Activated naive CD8-positive, alpha-beta T cell treated with anti-CD3 and anti-CD28 coated beads, Interleukin-2, amount 10 ng/mL, durations not matched to agents 7 days and 5 days (primary cell): ENCODE measurements around the gene MICU1. TPM values are rescaled to one million over a fixed set of nuclear protein-coding genes. Genes with fewer than 3 reads are reported as not detected.
"Not testable (repeated sequence)": the region's sequence is repeated elsewhere in the genome, so short reads cannot be mapped to it uniquely, and the experiment has no call there.

Source experiments
- ATAC-seq: fragments of 150-1000 bp; cut with Tn5 transposase; one replicate; pipeline ENCODE4 v1.10.0; 2021; ENCODE audit warnings: low read depth, moderate library complexity
- POLR2A ChIA-PET: fragments of 350-600 bp; sonication (Branson Sonifier 250); formaldehyde crosslinking; loops from one replicate; lab custom pipeline; 2021; ENCODE audit warnings: antibody characterized with exemption; lab: Charles Lee
- DNase-seq: peaks from one replicate; pipeline ENCODE4 v3.0.0; 2021
- H3K27ac Mint-ChIP-seq: one replicate; pipeline ENCODE4 v1.8.0; 2022; ENCODE audit warnings: mild to moderate bottlenecking, mixed read lengths
- H3K27me3 Mint-ChIP-seq: one replicate; pipeline ENCODE4 v1.8.0; 2022; ENCODE audit warnings: mild to moderate bottlenecking, moderate library complexity, mixed read lengths
- H3K36me3 Mint-ChIP-seq: one replicate; pipeline ENCODE4 v1.8.0; 2021; ENCODE audit warnings: mild to moderate bottlenecking, mixed read lengths
- H3K4me1 Mint-ChIP-seq: one replicate; pipeline ENCODE4 v1.8.0; 2021; ENCODE audit warnings: mixed read lengths
- H3K4me3 Mint-ChIP-seq: one replicate; pipeline ENCODE4 v1.8.0; 2022; ENCODE audit warnings: mild to moderate bottlenecking, moderate library complexity, mixed read lengths
- H3K9me3 Mint-ChIP-seq: one replicate; pipeline ENCODE4 v1.8.0; 2021; ENCODE audit warnings: mixed read lengths
- total RNA-seq, 2 experiments: library from RNA; stranded (reverse); gene quantifications; one replicate each; pipeline ENCODE4 v1.2.3, GENCODE V29; 2021

Gene MICU1
- 10 to 100 TPM; 24.6 to 30.0 TPM for total RNA-seq

GRCh38 chr10:72625608-72626443, at the start of gene MICU1:
MICU1 (minus strand) TSS chr10:72626079; CDS start chr10:72566793, 59,286 bp downstream.
- ATAC-seq (peak; percentile 100), DNase-seq (peak; percentile 91)
- POLR2A ChIA-PET, result interaction anchor here (0.8 to 1.3 kb wide), 4 partner anchors 66 to 471 kb away, joined by 3 read pairs; partner anchors contain the start of genes MCU and P4HA1
- Mint-ChIP-seq H3K27me3 (no peaks in the 10 kb centered on the region), H3K27ac (peak within 1 kb of the TSS; percentile 93), H3K4me1 (peaks cover 6% of the 10 kb centered on the region), H3K36me3 (peaks cover 3% of the 10 kb centered on the region), H3K4me3 (peak within 1 kb of the TSS; percentile 98), H3K9me3 (no peaks in the 10 kb centered on the region)

- H3K27ac Mint-ChIP-seq, DNase-seq, POLR2A ChIA-PET, H3K4me1 Mint-ChIP-seq, H3K4me3 Mint-ChIP-seq, H3K36me3 Mint-ChIP-seq, H3K9me3 Mint-ChIP-seq, ATAC-seq: not testable (repeated sequence)
- peaks cover 16% of the 10 kb centered on the region for H3K27me3 Mint-ChIP-seq
These were observed 48.3 kb upstream of the MICU1 start for GRCh38 chr10:72674174-72674573.

- Mint-ChIP-seq H3K27me3 (peaks cover 16% of the 10 kb centered on the region), H3K27ac (no peak overlapping the region), H3K36me3 (no peaks in the 10 kb centered on the region), H3K4me3 (no peak overlapping the region), H3K4me1 (no peaks in the 10 kb centered on the region), H3K9me3 (no peaks in the 10 kb centered on the region)
- DNase-seq (no peak), ATAC-seq (no peak)
- POLR2A ChIA-PET, result interaction anchor here (0.6 kb wide), 1 partner anchor 192 kb away, joined by 3 read pairs; no protein-coding TSS in a partner anchor
These were observed 47.4 kb upstream of the MICU1 start for GRCh38 chr10:72673280-72673679.

DNA sequence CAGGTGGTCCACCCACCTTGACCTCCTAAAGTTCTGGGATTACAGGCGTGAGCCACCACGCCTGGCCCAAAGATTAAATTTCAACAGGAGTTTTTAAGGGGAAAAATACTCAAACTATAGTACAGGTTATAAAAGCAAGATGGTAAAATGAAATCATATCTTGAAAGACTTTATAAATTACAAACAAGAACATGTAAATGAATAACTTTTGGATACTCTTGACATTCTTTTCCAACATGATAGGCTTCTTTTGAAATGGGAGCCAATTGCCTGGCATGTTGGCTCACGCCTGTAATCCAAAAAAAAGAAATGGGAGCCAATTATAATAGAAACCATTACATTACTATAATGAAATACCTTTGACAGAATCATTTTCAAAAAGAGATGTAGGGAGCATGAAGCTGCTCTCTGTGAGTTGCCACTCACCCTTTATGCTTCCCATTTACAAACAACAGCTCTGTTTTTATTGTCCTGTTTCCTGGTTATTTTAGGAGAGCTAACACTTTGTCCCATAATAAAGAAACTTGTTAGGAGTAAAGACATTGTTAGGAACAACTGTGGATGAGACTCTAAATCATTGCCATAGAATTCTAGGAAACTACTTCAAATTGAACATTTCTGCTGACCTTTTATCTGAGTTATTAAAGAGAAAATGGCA, 41.5 kb upstream of the MICU1 start:
- Mint-ChIP-seq H3K4me1 (no peaks in the 10 kb centered on the region), H3K4me3 (no peak overlapping the region), H3K9me3 (no peaks in the 10 kb centered on the region), H3K36me3 (no peaks in the 10 kb centered on the region), H3K27me3 (peaks cover 8% of the 10 kb centered on the region), H3K27ac (no peak overlapping the region)
- DNase-seq (no peak), ATAC-seq (no peak)
- POLR2A ChIA-PET, result no interaction called here

DNA sequence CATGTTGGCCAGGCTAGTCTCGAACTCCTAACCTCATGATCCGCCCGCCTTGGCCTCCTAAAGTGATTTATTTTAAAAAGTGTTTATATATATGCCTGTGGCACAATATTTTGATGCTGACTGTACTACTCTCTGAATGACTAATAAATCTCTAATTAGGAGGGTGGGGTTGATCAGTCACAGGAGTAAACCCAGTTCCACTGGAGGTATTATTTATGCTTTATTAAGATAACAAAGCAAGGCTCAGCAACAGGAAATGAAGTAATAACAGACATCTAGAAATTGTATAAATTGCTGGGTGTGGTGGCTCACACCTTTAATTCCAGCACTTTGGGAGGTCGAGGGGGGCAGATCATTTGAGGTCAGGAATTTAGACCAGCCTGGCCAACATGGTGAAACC, 40.0 kb upstream of the MICU1 start:
- no peaks in the 10 kb centered on the region for H3K4me1 Mint-ChIP-seq
- DNase-seq, result no peak

GRCh38 chr10:72663971-72664370, 38.1 kb upstream of the MICU1 start:
- Mint-ChIP-seq H3K4me1 (no peaks in the 10 kb centered on the region), H3K4me3 (no peak overlapping the region), H3K27me3 (peaks cover 12% of the 10 kb centered on the region), H3K9me3 (no peaks in the 10 kb centered on the region), H3K36me3 (no peaks in the 10 kb centered on the region), H3K27ac (no peak overlapping the region)
- DNase-seq, result no peak
- ATAC-seq, result no peak
- POLR2A ChIA-PET, result interaction anchor here (0.6 kb wide), 1 partner anchor 1799 kb away, joined by 3 read pairs; no protein-coding TSS in a partner anchor

More for the DNA sequence above, 40.0 kb upstream of the MICU1 start:
- POLR2A ChIA-PET, result no interaction called here
- no peak overlapping the region for H3K27ac Mint-ChIP-seq
- no peaks in the 10 kb centered on the region for H3K9me3 Mint-ChIP-seq
- peaks cover 8% of the 10 kb centered on the region for H3K27me3 Mint-ChIP-seq
- no peak overlapping the region for H3K4me3 Mint-ChIP-seq
- H3K36me3 Mint-ChIP-seq, result no peaks in the 10 kb centered on the region
- ATAC-seq, result no peak

DNA sequence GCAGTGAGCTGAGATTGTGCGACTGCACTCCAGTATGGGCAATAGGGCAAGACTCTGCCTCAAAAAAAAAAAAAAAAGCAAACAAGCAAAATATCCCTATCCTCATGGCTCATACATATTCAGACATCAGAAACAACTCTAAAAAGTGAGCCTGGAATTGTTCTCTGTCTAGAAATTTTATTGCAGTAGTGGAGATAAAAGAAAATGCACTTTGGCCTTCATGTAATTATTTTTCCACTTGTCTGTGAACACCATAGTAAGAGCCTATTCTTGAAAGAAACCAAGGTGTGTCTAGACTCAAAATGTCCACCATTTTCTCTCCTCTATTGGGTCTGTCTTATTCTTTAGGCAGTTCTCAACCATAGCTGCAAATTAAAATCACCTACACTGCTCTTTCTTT, 35.6 kb upstream of the MICU1 start:
- H3K36me3 Mint-ChIP-seq, result no peaks in the 10 kb centered on the region
- ATAC-seq, result no peak
- H3K4me3 Mint-ChIP-seq, result no peak overlapping the region
- POLR2A ChIA-PET, result no interaction called here
- no peaks in the 10 kb centered on the region for H3K4me1 Mint-ChIP-seq
- peaks cover 9% of the 10 kb centered on the region for H3K27me3 Mint-ChIP-seq
- no peaks in the 10 kb centered on the region for H3K9me3 Mint-ChIP-seq
- no peak for DNase-seq
- no peak overlapping the region for H3K27ac Mint-ChIP-seq

DNA sequence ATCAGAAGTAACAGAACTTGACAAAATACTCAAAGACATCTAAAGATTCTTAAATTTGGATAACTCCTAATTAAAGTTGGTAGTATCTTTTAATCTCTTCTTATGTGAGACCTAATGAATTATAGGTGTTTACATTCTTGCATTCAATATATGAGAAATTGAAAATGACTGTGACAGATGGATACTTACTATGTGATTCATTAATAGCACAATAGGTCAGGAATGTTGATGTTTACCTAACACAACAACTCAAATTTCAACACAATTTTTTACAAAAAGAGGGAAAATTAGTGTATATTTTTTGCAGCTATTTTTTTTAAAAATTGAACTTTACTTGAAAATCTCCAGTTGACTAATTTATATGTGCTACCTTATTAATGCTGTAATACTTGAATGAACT, 34.3 kb upstream of the MICU1 start:
- no peaks in the 10 kb centered on the region for H3K9me3 Mint-ChIP-seq
- no peak overlapping the region for H3K27ac Mint-ChIP-seq
- H3K4me1 Mint-ChIP-seq, result no peaks in the 10 kb centered on the region
- POLR2A ChIA-PET, result no interaction called here
- H3K27me3 Mint-ChIP-seq, result peaks cover 9% of the 10 kb centered on the region
- no peak for ATAC-seq
- no peaks in the 10 kb centered on the region for H3K36me3 Mint-ChIP-seq
- no peak overlapping the region for H3K4me3 Mint-ChIP-seq
- no peak for DNase-seq

DNA sequence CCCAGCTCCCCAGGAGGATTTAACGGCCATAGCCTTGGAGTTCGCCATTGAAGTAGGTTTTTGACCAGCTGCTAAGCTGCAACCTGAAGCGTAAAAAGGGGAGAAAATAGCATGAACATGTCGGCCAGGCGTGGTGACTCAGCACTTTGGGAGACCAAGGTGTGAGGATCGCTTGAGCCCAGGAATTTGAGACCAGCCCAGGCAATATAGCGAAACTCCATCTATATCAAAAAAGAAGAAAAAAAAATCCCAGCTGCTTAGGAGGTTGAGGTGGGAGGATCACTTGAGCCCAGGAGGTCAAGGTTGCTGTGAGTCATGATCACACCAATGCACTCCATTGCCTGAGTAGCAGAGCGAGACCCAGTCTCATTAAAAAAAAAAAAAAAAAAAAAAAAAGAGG, 33.8 kb upstream of the MICU1 start:
- Mint-ChIP-seq H3K36me3 (no peaks in the 10 kb centered on the region), H3K4me3 (no peak overlapping the region), H3K9me3 (no peaks in the 10 kb centered on the region), H3K27ac (no peak overlapping the region), H3K27me3 (peaks cover 9% of the 10 kb centered on the region), H3K4me1 (no peaks in the 10 kb centered on the region)
- no peak for DNase-seq
- no peak for ATAC-seq
- POLR2A ChIA-PET, result no interaction called here

DNA sequence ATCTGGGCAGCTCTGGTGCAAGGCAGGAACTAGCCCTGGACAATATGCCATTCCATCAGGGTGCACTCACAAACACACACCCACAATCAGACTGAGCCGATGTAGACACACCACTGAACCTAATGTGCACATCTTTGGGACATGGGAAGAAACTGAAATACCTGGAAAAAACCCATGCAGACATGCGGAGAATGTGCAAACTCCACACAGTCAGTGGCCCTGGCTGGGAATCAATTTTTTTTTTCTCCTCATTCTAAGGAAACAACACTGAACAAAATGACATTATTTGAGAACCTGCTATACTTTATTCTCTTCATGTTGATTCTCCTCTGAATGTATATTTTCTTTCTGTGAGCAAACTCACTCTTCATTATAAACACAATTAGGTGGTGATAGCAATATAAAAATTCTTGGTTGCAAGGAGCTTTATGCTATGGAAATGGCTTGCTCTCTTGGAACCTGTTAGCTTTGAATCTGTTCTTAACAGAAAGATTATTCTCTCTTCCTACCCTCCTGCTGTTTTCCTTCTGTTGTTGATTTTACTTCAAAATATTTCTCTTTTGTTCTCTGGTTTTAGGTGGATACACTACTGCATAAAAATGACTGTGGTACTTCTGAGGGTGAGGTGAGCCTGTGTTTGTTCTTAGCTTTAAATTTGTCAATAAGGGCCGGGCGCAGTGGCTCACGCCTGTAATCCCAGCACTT, 33.0 kb upstream of the MICU1 start:
- peaks cover 9% of the 10 kb centered on the region for H3K27me3 Mint-ChIP-seq
- DNase-seq (no peak), ATAC-seq (no peak)
- H3K9me3 Mint-ChIP-seq, result no peaks in the 10 kb centered on the region
- POLR2A ChIA-PET, result no interaction called here
- no peaks in the 10 kb centered on the region for H3K36me3 Mint-ChIP-seq
- no peak overlapping the region for H3K27ac Mint-ChIP-seq
- H3K4me1 Mint-ChIP-seq, result no peaks in the 10 kb centered on the region
- H3K4me3 Mint-ChIP-seq, result no peak overlapping the region

DNA sequence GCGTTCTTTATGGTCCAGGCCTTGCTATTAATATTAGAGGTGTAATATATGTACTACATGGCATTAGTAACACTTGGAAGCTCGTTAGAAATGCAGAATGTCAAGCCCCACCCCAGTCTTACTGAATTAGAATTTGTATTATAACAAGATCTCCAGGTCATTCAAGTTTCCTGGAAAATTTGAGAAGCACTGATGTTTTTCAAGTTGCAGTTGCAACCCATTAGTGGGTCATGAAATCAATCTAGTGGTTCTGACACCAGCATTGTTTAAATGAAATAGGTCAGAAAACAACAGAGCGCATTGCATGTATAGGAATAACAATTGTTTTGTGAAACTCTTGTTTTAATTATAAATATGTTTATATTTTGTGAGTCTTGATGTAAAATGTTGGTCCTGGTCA, 28.8 kb upstream of the MICU1 start:
- no peaks in the 10 kb centered on the region for H3K9me3 Mint-ChIP-seq
- peaks cover 5% of the 10 kb centered on the region for H3K27me3 Mint-ChIP-seq
- no peaks in the 10 kb centered on the region for H3K36me3 Mint-ChIP-seq
- POLR2A ChIA-PET, result no interaction called here
- no peak overlapping the region for H3K4me3 Mint-ChIP-seq
- DNase-seq, result no peak
- H3K4me1 Mint-ChIP-seq, result no peaks in the 10 kb centered on the region
- ATAC-seq, result no peak
- H3K27ac Mint-ChIP-seq, result no peak overlapping the region

DNA sequence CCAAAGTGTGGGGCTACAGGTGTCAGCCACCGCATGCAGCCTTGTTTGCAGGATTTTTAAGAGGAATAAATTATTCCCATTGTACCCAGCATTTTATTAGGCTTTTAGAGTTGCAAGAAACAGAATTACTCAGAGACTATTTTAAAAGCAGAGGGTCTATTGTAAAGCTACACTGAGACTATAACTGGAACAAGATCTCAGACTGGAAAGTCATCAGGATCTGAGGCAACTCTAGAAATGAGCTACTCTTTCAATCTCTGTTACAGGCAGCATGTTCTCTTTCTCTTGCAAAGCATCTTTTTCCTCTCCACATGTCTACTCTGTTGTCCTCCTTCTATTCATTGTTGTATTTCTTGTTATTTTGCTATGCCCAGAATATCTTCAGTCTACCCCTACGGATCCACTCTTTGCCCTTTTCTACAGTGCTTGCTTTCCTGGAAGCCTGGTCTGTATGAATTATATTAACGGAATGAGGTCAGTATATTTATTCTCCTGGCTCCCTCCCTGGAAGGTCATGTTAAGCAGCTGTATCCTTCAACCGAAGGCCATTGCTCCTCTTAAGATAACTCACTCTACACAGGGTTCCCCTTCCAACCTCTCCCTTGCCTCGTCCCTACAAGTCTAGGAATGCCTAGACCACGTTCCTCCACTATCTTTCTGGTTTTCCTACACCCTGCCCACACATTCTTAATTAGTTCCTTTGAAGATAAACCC, 27.7 kb upstream of the MICU1 start:
- Mint-ChIP-seq H3K9me3 (no peaks in the 10 kb centered on the region), H3K4me1 (no peaks in the 10 kb centered on the region), H3K27me3 (peaks cover 3% of the 10 kb centered on the region), H3K36me3 (no peaks in the 10 kb centered on the region), H3K27ac (no peak overlapping the region), H3K4me3 (no peak overlapping the region)
- DNase-seq (no peak), ATAC-seq (no peak)
- POLR2A ChIA-PET, result no interaction called here

GRCh38 chr10:72649291-72649690, 23.4 kb upstream of the MICU1 start:
- no peaks in the 10 kb centered on the region for H3K9me3 Mint-ChIP-seq
- H3K4me1 Mint-ChIP-seq, result no peaks in the 10 kb centered on the region
- no peak for DNase-seq
- no peak overlapping the region for H3K4me3 Mint-ChIP-seq
- peaks cover 12% of the 10 kb centered on the region for H3K27me3 Mint-ChIP-seq
- H3K27ac Mint-ChIP-seq, result no peak overlapping the region
- POLR2A ChIA-PET, result no interaction called here
- no peaks in the 10 kb centered on the region for H3K36me3 Mint-ChIP-seq
- ATAC-seq, result no peak
